NT2/D1 (cell line): Measurements from ENCODE around the gene NUS1.
A peak's percentile ranks its signal among the peaks of the same experiment; 100 is the strongest.
"Not testable (repeated sequence)": the region's sequence is repeated elsewhere in the genome, so short reads cannot be mapped to it uniquely, and the experiment has no call there.

Source experiments
- DNase-seq: peaks from one replicate; pipeline ENCODE4 v3.0.0-alpha.2; 2011; ENCODE audit warnings: low read depth, low spot score
- H3K27me3 ChIP-seq: 2 replicates; pipeline ENCODE4 v1.6.0; 2011; ENCODE audit warnings: mild to moderate bottlenecking; ENCODE audit not compliant: insufficient read length, insufficient read depth
- H3K36me3 ChIP-seq: 2 replicates; pipeline ENCODE4 v1.6.1; 2011; ENCODE audit warnings: mild to moderate bottlenecking, low read length, mixed read lengths; ENCODE audit not compliant: insufficient read depth, insufficient read length
- H3K4me1 ChIP-seq: 2 replicates; pipeline ENCODE4 v1.5.1; 2011; ENCODE audit not compliant: insufficient read depth, insufficient read length
- H3K4me3 ChIP-seq: 2 replicates; pipeline ENCODE4 v1.5.1; 2011; ENCODE audit warnings: low read depth; ENCODE audit not compliant: insufficient read length
- H3K9ac ChIP-seq: 2 replicates; pipeline ENCODE4 v1.6.0; 2011; ENCODE audit warnings: low read depth; ENCODE audit not compliant: insufficient read length
- H3K9me3 ChIP-seq: 2 replicates; pipeline ENCODE4 v1.5.1; 2011; ENCODE audit warnings: mild to moderate bottlenecking, low read length; ENCODE audit not compliant: insufficient read depth
- SUZ12 ChIP-seq: IDR thresholded peaks from 2 replicates; pipeline ENCODE4 v1.6.1; 2011; ENCODE audit not compliant: insufficient read length, insufficient read depth; ENCODE audit errors: extremely low read depth
- YY1 ChIP-seq: IDR thresholded peaks from 2 replicates; pipeline ENCODE4 v1.6.1; 2011; ENCODE audit not compliant: insufficient read length, insufficient read depth
- ZNF274 ChIP-seq: IDR thresholded peaks from 2 replicates; pipeline ENCODE4 v1.6.1; 2011; ENCODE audit warnings: mild to moderate bottlenecking, low read depth, low read length

Gene NUS1

DNA sequence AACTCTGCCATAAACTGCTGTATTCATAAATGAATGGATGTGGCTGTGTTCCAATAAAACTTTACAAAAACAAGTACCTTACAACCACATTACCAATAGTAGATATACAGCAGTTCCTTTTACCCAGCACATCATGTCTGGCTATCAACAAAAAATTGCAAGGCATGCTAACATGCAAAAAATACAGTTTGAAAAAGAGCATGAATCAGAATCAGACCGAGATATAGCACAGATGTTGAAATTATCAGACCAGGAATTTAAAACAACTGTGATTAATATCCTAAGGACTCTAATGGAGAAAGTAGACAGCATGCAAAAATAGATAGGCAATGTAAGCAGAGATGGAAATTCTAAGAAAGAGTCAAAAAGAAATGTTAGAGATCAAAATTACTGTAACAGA is 8.4 kb upstream of the NUS1 start:
- no peak overlapping the region for H3K4me3 ChIP-seq
- H3K9ac ChIP-seq, result no peak overlapping the region
- H3K4me1 ChIP-seq, result no peaks in the 10 kb centered on the region
- H3K27me3 ChIP-seq, result no peaks in the 10 kb centered on the region
- H3K36me3 ChIP-seq, result no peaks in the 10 kb centered on the region
- no peak for TF ChIP-seq ZNF274
- no peak for TF ChIP-seq YY1
- no peak for TF ChIP-seq SUZ12
- peaks cover 40% of the 10 kb centered on the region for H3K9me3 ChIP-seq
- DNase-seq, result no peak

DNA sequence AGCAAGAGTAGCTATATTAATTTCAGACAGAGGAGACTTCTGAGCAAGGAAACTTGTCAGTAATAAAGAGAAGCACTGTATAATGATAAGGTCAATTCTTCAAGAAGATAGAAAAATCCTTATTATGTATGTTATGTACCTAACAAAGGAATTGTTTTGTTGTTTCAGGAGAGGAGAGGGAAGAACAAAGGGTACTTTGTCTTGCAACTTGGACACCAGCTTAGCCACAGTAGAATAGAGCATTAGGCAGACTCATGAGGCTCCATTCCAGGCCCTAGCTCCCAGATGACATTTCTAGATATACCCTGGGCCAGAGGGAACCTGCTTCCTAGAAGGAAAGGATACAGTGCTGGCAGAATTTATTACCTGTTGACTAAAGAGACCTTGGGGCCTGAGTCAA is 6.5 kb upstream of the NUS1 start:
- Histone ChIP-seq H3K9me3 (peaks cover 50% of the 10 kb centered on the region), H3K4me1 (no peaks in the 10 kb centered on the region), H3K27me3 (no peaks in the 10 kb centered on the region), H3K4me3 (no peak overlapping the region), H3K9ac (no peak overlapping the region), H3K36me3 (peaks cover 5% of the 10 kb centered on the region)
- no peak for TF ChIP-seq ZNF274
- no peak for TF ChIP-seq YY1
- no peak for TF ChIP-seq SUZ12
- DNase-seq, result no peak

DNA sequence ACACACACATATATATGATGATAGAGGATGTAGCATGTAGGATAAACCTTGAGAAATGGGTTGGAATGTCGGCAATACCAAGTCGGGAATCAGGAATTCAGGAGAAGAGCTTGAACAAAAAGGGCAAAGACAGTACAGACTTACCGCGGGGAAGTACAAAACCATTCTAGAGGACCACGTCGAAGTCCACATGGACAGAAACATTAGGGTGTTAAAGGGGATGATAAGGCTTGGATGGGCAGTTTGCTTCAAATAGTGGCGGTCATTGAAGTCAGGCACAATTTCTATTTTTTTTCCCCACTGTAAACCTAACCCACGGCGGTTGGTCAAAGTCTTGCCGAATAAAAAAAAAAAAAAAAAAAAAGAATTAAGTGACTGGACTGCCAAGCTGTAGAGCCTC is 766 bp upstream of the NUS1 start:
- H3K27me3 ChIP-seq, result no peaks in the 10 kb centered on the region
- DNase-seq, result no peak
- H3K9ac ChIP-seq, result peak overlapping the region; percentile 80
- no peaks in the 10 kb centered on the region for H3K4me1 ChIP-seq
- peak overlapping the region; percentile 52 for H3K4me3 ChIP-seq
- H3K36me3 ChIP-seq, result peaks cover 30% of the 10 kb centered on the region
- TF ChIP-seq YY1 (no peak), SUZ12 (no peak), ZNF274 (no peak)
- peaks cover 55% of the 10 kb centered on the region for H3K9me3 ChIP-seq

- peak overlapping the region; percentile 78 for H3K4me3 ChIP-seq
- H3K9ac ChIP-seq, result peak overlapping the region; percentile 85
- DNase-seq, H3K27me3 ChIP-seq, H3K4me1 ChIP-seq: not testable (repeated sequence)
- H3K9me3 ChIP-seq, result peaks cover 52% of the 10 kb centered on the region
- peaks cover 38% of the 10 kb centered on the region for H3K36me3 ChIP-seq
Observed at GRCh38 chr6:117675658-117676301, 511 bp downstream of the NUS1 start.

- H3K4me1 ChIP-seq, result no peaks in the 10 kb centered on the region
- H3K4me3 ChIP-seq, result peak overlapping the region; percentile 40
- no peaks in the 10 kb centered on the region for H3K27me3 ChIP-seq
- H3K9me3 ChIP-seq, result peaks cover 43% of the 10 kb centered on the region
- H3K36me3 ChIP-seq, result peaks cover 38% of the 10 kb centered on the region
- no peak for DNase-seq
- TF ChIP-seq SUZ12, result no peak
- TF ChIP-seq YY1, result no peak
- TF ChIP-seq ZNF274, result no peak
- no peak overlapping the region for H3K9ac ChIP-seq
Observed at GRCh38 chr6:117676577-117677218, 1.4 kb downstream of the NUS1 start.

DNA sequence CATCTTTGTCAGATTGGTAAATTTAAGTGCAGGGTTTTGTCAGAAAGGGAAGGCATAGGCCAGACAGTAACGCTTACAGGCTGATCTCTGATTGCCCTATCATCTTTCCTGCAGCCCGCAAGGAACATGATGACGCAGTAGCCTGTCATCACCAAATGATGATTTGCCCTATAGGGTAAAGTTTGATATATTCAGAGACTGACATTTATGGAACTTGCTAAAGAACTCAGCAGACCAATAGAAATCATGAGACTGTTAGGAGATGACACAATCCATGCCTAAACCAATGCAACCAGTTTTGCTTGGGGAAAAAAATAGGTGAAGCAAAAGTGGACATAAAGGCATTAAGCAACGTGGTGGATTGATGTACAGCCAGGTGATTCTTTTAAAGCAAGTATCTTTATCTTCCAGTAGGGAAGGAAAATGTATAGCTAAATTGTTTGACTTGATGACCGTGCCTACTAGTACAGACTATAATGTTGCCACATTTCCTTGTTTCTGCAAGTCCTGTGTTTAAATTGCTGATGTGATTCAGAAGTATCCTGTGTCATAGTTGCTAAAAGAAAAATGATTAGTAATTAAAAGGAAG is 2.4 kb downstream of the NUS1 start:
- TF ChIP-seq ZNF274, result no peak
- no peak for TF ChIP-seq YY1
- TF ChIP-seq SUZ12, result no peak
- no peaks in the 10 kb centered on the region for H3K27me3 ChIP-seq
- no peaks in the 10 kb centered on the region for H3K4me1 ChIP-seq
- H3K36me3 ChIP-seq, result peaks cover 35% of the 10 kb centered on the region
- peaks cover 34% of the 10 kb centered on the region for H3K9me3 ChIP-seq
- H3K9ac ChIP-seq, result no peak overlapping the region
- no peak overlapping the region for H3K4me3 ChIP-seq
- no peak for DNase-seq

- H3K4me3 ChIP-seq, result no peak overlapping the region
- H3K9me3 ChIP-seq, result peaks cover 31% of the 10 kb centered on the region
- no peaks in the 10 kb centered on the region for H3K27me3 ChIP-seq
- TF ChIP-seq SUZ12 (no peak), ZNF274 (no peak), YY1 (no peak)
- no peak overlapping the region for H3K9ac ChIP-seq
- H3K36me3 ChIP-seq, result peaks cover 38% of the 10 kb centered on the region
- no peak for DNase-seq
- H3K4me1 ChIP-seq, result no peaks in the 10 kb centered on the region
Observed at GRCh38 chr6:117681162-117681741, 6.0 kb downstream of the NUS1 start.
